WERI-Rb-1 (cell line): Measurements from ENCODE around the gene SRRM5.
"Not testable (repeated sequence)": the region's sequence is repeated elsewhere in the genome, so short reads cannot be mapped to it uniquely, and the experiment has no call there.

ENCODE experiments used
- DNase-seq: peaks from one replicate; pipeline ENCODE4 v3.0.0-alpha.2; 2020
- H3K27ac ChIP-seq: fragments of 250-450 bp; sonication (Bioruptor Pico); 2 replicates; pipeline ENCODE4 v1.5.1; 2020; ENCODE audit warnings: mild to moderate bottlenecking, moderate library complexity
- H3K27me3 ChIP-seq: fragments of 250-450 bp; sonication (Bioruptor Pico); 2 replicates; pipeline ENCODE4 v1.5.1; 2021; ENCODE audit warnings: mild to moderate bottlenecking, low read depth, moderate library complexity; ENCODE audit not compliant: insufficient read depth, severe bottlenecking
- H3K36me3 ChIP-seq: fragments of 250-450 bp; sonication (Bioruptor Pico); 2 replicates; pipeline ENCODE4 v1.5.1; 2020; ENCODE audit warnings: mild to moderate bottlenecking, moderate library complexity
- H3K4me3 ChIP-seq: 2 replicates; pipeline ENCODE4 v1.5.1; 2011; ENCODE audit warnings: low read depth, mild to moderate bottlenecking, control low read depth, low read length
- H3K9me3 ChIP-seq: fragments of 250-450 bp; sonication (Bioruptor Pico); 2 replicates; pipeline ENCODE4 v1.5.1; 2021; ENCODE audit warnings: mild to moderate bottlenecking, moderate library complexity; ENCODE audit not compliant: severe bottlenecking
- CTCF ChIP-seq: IDR thresholded peaks from 2 replicates; pipeline ENCODE4 v1.5.1; 2011; ENCODE audit warnings: low read depth, mild to moderate bottlenecking, control low read depth, inconsistent platforms, low read length

SRRM5 gene

DNA sequence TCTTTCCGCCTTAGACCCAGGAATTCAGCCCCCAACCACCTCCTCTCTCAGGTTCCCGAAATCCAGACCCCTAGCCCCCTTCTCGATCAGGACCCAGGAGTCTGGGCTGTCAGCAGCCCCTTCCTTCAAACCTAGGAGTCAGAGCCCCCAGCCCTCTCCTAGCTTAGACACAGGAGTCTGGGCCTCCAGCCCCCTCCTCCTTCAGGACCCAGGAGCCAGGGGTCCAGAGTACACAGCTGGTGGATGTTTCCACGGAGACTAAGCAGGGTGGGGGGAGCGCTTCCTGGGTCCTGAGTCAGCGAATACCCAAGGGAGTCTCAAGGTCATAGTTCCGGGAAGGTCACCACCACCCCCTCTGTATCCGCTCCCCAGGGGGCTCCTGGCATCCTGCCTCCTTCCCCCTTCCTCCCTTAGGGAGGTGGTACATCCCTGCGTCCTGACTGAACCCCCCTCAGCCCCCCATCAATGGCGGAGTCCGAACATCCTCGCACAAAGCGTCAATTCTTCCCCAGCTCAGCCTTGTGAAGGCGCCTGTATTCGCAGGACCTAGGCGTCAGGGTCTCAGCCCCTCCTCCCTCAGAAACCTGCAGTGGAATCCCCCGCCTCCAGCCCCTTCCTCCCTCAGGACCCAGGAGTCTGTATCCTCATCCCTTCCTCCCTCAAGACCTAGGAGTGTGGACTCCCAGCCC lies 23.1 kb downstream of the SRRM5 start:
- TF ChIP-seq CTCF = no peak
- Histone ChIP-seq H3K4me3 (no peak overlapping the region), H3K36me3 (no peaks in the 10 kb centered on the region), H3K9me3 (no peaks in the 10 kb centered on the region), H3K27me3 (no peaks in the 10 kb centered on the region), H3K27ac (no peak overlapping the region)
- no peak for DNase-seq

DNA sequence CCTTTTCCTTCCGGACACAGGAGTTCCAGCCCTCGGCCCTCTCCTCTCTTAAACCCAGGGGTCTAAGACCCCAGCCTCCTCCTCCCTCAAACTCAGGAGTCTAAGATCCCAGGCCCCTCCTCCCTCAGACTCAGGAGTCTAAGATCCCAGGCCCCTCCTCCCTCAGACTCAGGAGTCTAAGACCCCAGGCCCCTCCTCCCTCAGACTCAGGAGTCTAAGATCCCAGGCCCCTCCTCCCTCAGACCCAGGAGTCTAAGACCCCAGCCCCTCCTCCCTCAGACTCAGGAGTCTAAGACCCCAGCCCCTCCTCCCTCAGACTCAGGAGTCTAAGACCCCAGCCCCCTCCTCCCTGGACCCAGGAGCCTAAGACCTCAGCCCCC lies 23.7 kb downstream of the SRRM5 start:
- not testable (repeated sequence) for H3K9me3 ChIP-seq, H3K27me3 ChIP-seq, H3K36me3 ChIP-seq, H3K4me3 ChIP-seq, H3K27ac ChIP-seq
- peak; percentile 40 for DNase-seq

DNA sequence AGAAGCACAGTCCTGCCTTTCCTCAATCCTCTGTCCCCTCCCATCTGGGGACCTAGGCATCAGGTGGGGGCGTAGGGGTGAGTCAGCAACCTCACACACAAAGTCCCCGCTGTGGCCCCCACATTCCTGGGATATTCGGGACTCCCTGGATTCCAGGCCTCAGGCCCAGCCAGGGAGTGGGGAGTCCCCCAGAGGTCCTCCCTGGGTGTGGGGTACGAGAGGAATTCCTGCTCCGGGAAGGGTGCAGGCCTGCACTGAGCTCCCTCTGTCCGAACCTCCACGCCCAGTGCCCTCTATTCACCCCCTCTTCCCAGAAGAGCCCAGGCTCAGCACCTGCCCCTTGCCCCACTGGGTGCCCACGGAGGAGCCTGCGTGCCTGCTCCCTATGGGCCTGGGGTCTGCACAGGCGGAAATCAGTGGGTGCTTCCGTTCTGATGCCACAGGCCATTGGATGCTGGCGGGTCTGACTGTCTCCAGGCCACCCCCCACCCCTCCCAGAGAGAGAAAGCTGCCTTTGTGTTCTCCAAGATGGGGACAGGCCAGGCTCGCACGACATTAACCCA lies 24.3 kb downstream of the SRRM5 start:
- no peak for DNase-seq
- Histone ChIP-seq H3K9me3 (no peaks in the 10 kb centered on the region), H3K27ac (no peak overlapping the region), H3K27me3 (no peaks in the 10 kb centered on the region), H3K4me3 (no peak overlapping the region), H3K36me3 (no peaks in the 10 kb centered on the region)
- no peak for TF ChIP-seq CTCF

GRCh38 chr19:43638214-43638994 lies 26.5 kb downstream of the SRRM5 start:
- TF ChIP-seq CTCF = no peak
- Histone ChIP-seq H3K9me3 (no peaks in the 10 kb centered on the region), H3K27ac (no peak overlapping the region), H3K27me3 (no peaks in the 10 kb centered on the region), H3K4me3 (peak overlapping the region; percentile 53; the same call in 1 of the 2 replicates), H3K36me3 (no peaks in the 10 kb centered on the region)
- no peak for DNase-seq

DNA sequence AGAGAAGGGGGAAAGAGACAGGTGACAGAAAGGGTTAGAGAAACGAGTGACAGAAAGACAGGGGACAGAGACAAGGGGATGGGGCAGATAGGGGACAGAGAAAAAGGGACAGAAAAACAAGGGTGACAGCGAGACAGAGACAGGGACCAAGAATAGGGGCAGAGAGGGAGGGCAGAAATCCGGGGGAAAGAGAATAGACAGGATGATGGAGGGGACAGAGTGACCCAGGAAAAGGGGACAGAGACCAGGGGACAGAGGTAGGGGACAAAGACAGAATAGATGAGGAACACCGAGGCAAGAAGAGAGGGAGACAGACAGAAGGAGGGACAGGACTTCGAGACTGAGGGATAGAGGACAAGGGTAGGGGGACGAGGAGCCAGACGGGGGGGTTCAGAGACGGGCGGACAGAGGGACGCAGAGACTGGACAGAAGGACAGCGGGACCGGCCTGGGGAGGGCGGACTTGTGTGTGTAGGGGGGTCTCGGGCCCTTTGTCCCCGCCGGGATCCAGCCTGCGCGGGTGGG lies 27.2 kb downstream of the SRRM5 start:
- Histone ChIP-seq H3K27ac (no peak overlapping the region), H3K36me3 (no peaks in the 10 kb centered on the region), H3K9me3 (no peaks in the 10 kb centered on the region), H3K4me3 (peak overlapping the region; percentile 53), H3K27me3 (no peaks in the 10 kb centered on the region)
- TF ChIP-seq CTCF = no peak
- DNase-seq = no peak
